Endothelial cell of umbilical vein (primary cell): Measurements from ENCODE around the gene DAZAP1. TPM values are rescaled to one million over a fixed set of nuclear protein-coding genes. Genes with fewer than 3 reads are reported as not detected.

ENCODE experiments used
- BruUV-seq: library from RNA; stranded (reverse); fragments of 400-500 nt; replicated peaks from 2 replicates; lab custom pipeline; 2021; lab: Mats Ljungman, UMichigan
- CTCF ChIA-PET: fragments of 300-600, 350-600 bp; sonication (Branson Sonifier 250); formaldehyde crosslinking; loops from one replicate; lab custom pipeline; 2021; ENCODE audit warnings: antibody characterized with exemption, inconsistent platforms; lab: Charles Lee
- POLR2A ChIA-PET: fragments of 300-600, 350-600 bp; sonication (Branson Sonifier 250); formaldehyde crosslinking; loops from one replicate; lab custom pipeline; 2021; ENCODE audit warnings: antibody characterized with exemption, inconsistent platforms; lab: Charles Lee
- DNase-seq: peaks from one replicate; pipeline ENCODE4 v3.0.0-alpha.2; 2011; ENCODE audit warnings: low read depth, low spot score
- FAIRE-seq: peaks from 2 replicates; lab custom pipeline; 2011; peaks lifted over from hg19 to GRCh38; lab: Jason Lieb, UNC
- H2AFZ ChIP-seq: 2 replicates; pipeline ENCODE4 v1.6.0; 2012; ENCODE audit warnings: low read depth, low read length, control low read depth, inconsistent platforms
- H3K27ac ChIP-seq: 2 replicates; pipeline ENCODE4 v1.5.1; 2011; ENCODE audit warnings: low read depth, mild to moderate bottlenecking, control low read depth, low read length, moderate library complexity; ENCODE audit not compliant: insufficient read depth
- H3K27me3 ChIP-seq, 2 experiments: 2 replicates each; pipeline versions ENCODE4 v1.6.0 to v1.6.1; 2011; ENCODE audit warnings: low read length in 2 of 2, mixed read lengths in 1 of 2; ENCODE audit not compliant: control insufficient read depth in 2 of 2, insufficient read depth in 2 of 2
- H3K36me3 ChIP-seq, 2 experiments: 2 replicates in 1 of 2; 3 replicates in 1 of 2; pipeline ENCODE4 v1.5.1; 2011; ENCODE audit warnings: low read length in 2 of 2, mild to moderate bottlenecking in 1 of 2, moderate library complexity in 1 of 2; ENCODE audit not compliant: control insufficient read depth in 2 of 2, insufficient read depth in 2 of 2; ENCODE audit errors: extremely low read depth in 1 of 2
- H3K4me1 ChIP-seq: 3 replicates; pipeline ENCODE4 v1.5.1; 2011; ENCODE audit warnings: mild to moderate bottlenecking, low read length; ENCODE audit not compliant: control insufficient read depth, insufficient read depth; ENCODE audit errors: extremely low read depth
- H3K4me2 ChIP-seq: 2 replicates; pipeline ENCODE4 v1.6.1; 2011; ENCODE audit warnings: low read length, control low read depth, mixed read lengths; ENCODE audit not compliant: insufficient read depth
- H3K4me3 ChIP-seq, 3 experiments: fragments of 200-600 bp in 1 of 3; sonication (generic), shearing (Covaris generic) in 1 of 3; replicated peaks in 1 of 3; 2 replicates each; pipeline ENCODE4 v1.5.1; 2011 to 2016; ENCODE audit warnings: control low read depth in 3 of 3, low read length in 3 of 3, mild to moderate bottlenecking in 2 of 3, inconsistent platforms in 1 of 3, low read depth in 1 of 3, moderate library complexity in 1 of 3; ENCODE audit not compliant: insufficient read depth in 1 of 3
- H3K79me2 ChIP-seq: 2 replicates; pipeline ENCODE4 v1.6.0; 2012; ENCODE audit warnings: low read length, inconsistent platforms; ENCODE audit not compliant: control insufficient read depth, insufficient read depth
- H3K9ac ChIP-seq: replicated peaks from 2 replicates; pipeline ENCODE3; 2011; ENCODE audit warnings: low read length, control low read depth; ENCODE audit not compliant: insufficient read depth; ENCODE audit errors: extremely low read depth
- H3K9me1 ChIP-seq: replicated peaks from 3 replicates; pipeline ENCODE4 v1.6.0; 2011; ENCODE audit warnings: mild to moderate bottlenecking, low read length; ENCODE audit not compliant: control insufficient read depth, insufficient read depth; ENCODE audit errors: extremely low read depth
- H3K9me3 ChIP-seq: replicated peaks from 2 replicates; pipeline ENCODE4 v1.5.1; 2012; ENCODE audit warnings: low read length, inconsistent platforms; ENCODE audit not compliant: control insufficient read depth, insufficient read depth
- H4K20me1 ChIP-seq: replicated peaks from 2 replicates; pipeline ENCODE3; 2011; ENCODE audit warnings: mild to moderate bottlenecking, low read length; ENCODE audit not compliant: control insufficient read depth, insufficient read depth; ENCODE audit errors: extremely low read depth
- EZH2 ChIP-seq: IDR thresholded peaks from 2 replicates; pipeline ENCODE4 v1.6.1; 2012; ENCODE audit warnings: borderline replicate concordance, low read depth, mild to moderate bottlenecking, moderate library complexity, low read length, inconsistent platforms; ENCODE audit not compliant: severe bottlenecking
- JUN ChIP-seq: IDR thresholded peaks from 2 replicates; pipeline ENCODE4 v1.6.1; 2011; ENCODE audit warnings: borderline replicate concordance, low read depth; ENCODE audit not compliant: insufficient read length, insufficient read depth
- MYC ChIP-seq: IDR thresholded peaks from one replicate; pipeline ENCODE4 v1.6.1; 2011; ENCODE audit warnings: mild to moderate bottlenecking, low read depth, low read length
- POLR2A ChIP-seq: IDR thresholded peaks from 2 replicates; pipeline ENCODE4 v1.6.1; 2012; ENCODE audit warnings: low read depth, mild to moderate bottlenecking, control low read depth, low read length
- POLR2AphosphoS5 ChIP-seq: IDR thresholded peaks from 2 replicates; pipeline ENCODE4 v1.6.1; 2012; ENCODE audit warnings: low read depth, mild to moderate bottlenecking, control low read depth, low read length, moderate library complexity; ENCODE audit not compliant: insufficient read depth
- dilution Hi-C: fragments of 300-500 bp; cut with MboI; formaldehyde crosslinking; loops from one replicate; pipeline ENCODE4 v1.15.0; 2019; ENCODE audit warnings: low sequenced_read_pairs; ENCODE audit not compliant: extremely low pct_ligation_motif_present
- intact Hi-C: fragments of 100-400 bp; cut with micrococcal nuclease; formaldehyde crosslinking; loops from one replicate; pipeline ENCODE4 v1.10.0; 2022
- polyA plus RNA-seq, 4 experiments: library from polyadenylated mRNA; depleted of rRNA in 3 of 4; stranded (reverse) in 3 of 4; unstranded in 1 of 4; fragments of >200 nt; gene quantifications; 2 replicates each; pipeline versions ENCODE4 v1.2.1 to v1.2.3, GENCODE V29; 2011 to 2012; ENCODE audit warnings: missing spikeins in 1 of 4
- total RNA-seq: library from RNA; stranded (reverse); gene quantifications from 2 replicates; pipeline ENCODE4 v1.2.3, GENCODE V29; 2021
- TF ChIP-seq, protein P1 (sequence below), 2 donors: IDR thresholded peaks; 1 replicate in 1 of 2; 2 replicates in 1 of 2; pipeline ENCODE4 v1.5.1; 2011; ENCODE audit warnings: low read length in 2 of 2, mild to moderate bottlenecking in 2 of 2, moderate library complexity in 2 of 2, control low read depth in 1 of 2, inconsistent platforms in 1 of 2, low read depth in 1 of 2; ENCODE audit not compliant: insufficient read depth in 1 of 2; ENCODE audit errors: extremely low read depth in 1 of 2

DAZAP1 gene
- total and polyA plus RNA-seq, 2 donors (not counting 3 experiments of a cell fraction or from before 2014, with no cell fraction given), result 50.1 to 187 TPM

DNA sequence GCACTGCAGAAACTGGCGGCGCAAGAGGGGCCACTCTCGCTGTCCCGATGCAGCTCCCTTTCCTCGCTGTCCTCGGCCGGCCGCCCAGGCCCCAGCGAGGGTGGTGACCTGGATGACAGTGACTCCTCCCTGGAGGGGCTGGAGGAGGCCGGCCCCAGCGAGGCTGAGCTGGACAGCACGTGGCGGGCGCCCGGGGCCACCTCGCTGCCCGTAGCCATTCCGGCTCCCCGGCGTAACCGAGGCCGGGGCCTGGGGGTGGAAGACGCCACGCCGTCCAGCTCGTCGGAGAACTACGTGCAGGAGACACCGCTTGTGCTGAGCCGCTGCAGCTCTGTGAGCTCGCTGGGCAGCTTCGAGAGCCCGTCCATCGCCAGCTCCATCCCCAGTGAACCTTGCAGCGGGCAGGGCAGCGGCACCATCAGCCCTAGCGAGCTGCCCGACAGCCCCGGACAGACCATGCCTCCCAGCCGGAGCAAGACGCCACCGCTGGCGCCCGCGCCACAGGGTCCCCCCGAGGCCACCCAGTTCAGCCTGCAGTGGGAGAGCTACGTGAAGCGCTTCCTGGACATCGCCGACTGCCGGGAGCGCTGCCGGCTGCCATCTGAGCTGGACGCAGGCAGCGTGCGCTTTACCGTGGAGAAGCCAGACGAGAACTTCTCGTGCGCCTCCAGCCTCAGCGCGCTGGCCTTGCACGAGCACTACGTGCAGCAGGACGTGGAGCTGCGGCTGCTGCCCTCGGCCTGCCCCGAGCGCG, 59.3 kb downstream of the DAZAP1 start:
- dilution Hi-C loops, result no loop called here
- FAIRE-seq (no peak), DNase-seq (no peak)
- H3K27me3 ChIP-seq, result peaks cover 35 to 65% of the 10 kb centered on the region in 2 experiments
- no peaks in the 10 kb centered on the region for H3K36me3 ChIP-seq
- H3K79me2 ChIP-seq, result no peaks in the 10 kb centered on the region
- H3K9ac ChIP-seq, result no peak overlapping the region
- no peaks in the 10 kb centered on the region for H3K9me3 ChIP-seq
- H3K4me2 ChIP-seq, result no peak overlapping the region
- CTCF ChIA-PET, result interaction anchor here (0.6 to 3.6 kb wide), 12 partner anchors 8 to 388 kb away, joined by 3 to 14 read pairs (median 6); partner anchors contain the start of gene REEP6
- no peaks in the 10 kb centered on the region for H3K9me1 ChIP-seq
- intact Hi-C loops, result no loop called here
- POLR2A ChIA-PET, result no interaction called here
- no peak overlapping the region for H2AFZ ChIP-seq
- no peaks in the 10 kb centered on the region for H4K20me1 ChIP-seq
- H3K27ac ChIP-seq, result no peak overlapping the region
- H3K4me3 ChIP-seq, result no peak overlapping the region
- TF ChIP-seq JUN (no peak), EZH2 (peak; percentile 69)
- H3K4me1 ChIP-seq, result peaks cover 5% of the 10 kb centered on the region
- no TSS peak for BruUV-seq

GRCh38 chr19:1467215-1467489, 59.8 kb downstream of the DAZAP1 start:
- Histone ChIP-seq H3K4me3 (no peak overlapping the region), H4K20me1 (no peaks in the 10 kb centered on the region), H3K9me3 (no peaks in the 10 kb centered on the region), H3K9me1 (no peaks in the 10 kb centered on the region), H3K9ac (no peak overlapping the region), H3K79me2 (no peaks in the 10 kb centered on the region), H3K27ac (no peak overlapping the region), H2AFZ (no peak overlapping the region), H3K4me1 (peaks cover 5% of the 10 kb centered on the region), H3K27me3 (peaks cover 40 to 70% of the 10 kb centered on the region in 2 experiments), H3K36me3 (no peaks in the 10 kb centered on the region), H3K4me2 (no peak overlapping the region)
- intact Hi-C loops, result no loop called here
- dilution Hi-C loops, result no loop called here
- no peak for FAIRE-seq
- CTCF ChIA-PET, result interaction anchor here (0.6 to 3.6 kb wide), 7 partner anchors 9 to 388 kb away, joined by 3 to 11 read pairs (median 6); partner anchors contain the start of gene REEP6
- POLR2A ChIA-PET, result no interaction called here
- DNase-seq, result no peak
- TF ChIP-seq MYC (no peak), POLR2AphosphoS5 (no peak), POLR2A (no peak)
- TF ChIP-seq, protein P1, sequence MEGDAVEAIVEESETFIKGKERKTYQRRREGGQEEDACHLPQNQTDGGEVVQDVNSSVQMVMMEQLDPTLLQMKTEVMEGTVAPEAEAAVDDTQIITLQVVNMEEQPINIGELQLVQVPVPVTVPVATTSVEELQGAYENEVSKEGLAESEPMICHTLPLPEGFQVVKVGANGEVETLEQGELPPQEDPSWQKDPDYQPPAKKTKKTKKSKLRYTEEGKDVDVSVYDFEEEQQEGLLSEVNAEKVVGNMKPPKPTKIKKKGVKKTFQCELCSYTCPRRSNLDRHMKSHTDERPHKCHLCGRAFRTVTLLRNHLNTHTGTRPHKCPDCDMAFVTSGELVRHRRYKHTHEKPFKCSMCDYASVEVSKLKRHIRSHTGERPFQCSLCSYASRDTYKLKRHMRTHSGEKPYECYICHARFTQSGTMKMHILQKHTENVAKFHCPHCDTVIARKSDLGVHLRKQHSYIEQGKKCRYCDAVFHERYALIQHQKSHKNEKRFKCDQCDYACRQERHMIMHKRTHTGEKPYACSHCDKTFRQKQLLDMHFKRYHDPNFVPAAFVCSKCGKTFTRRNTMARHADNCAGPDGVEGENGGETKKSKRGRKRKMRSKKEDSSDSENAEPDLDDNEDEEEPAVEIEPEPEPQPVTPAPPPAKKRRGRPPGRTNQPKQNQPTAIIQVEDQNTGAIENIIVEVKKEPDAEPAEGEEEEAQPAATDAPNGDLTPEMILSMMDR (IDR thresholded peaks at IDR 0.05; ENCODE audit: extremely low read depth in 1 of 2, insufficient read depth in 1 of 2, low read depth in 1 of 2, low read length in 2 of 2), result no peak
- BruUV-seq, result no TSS peak
